ENCODE measurements around the gene QKI.

Gene QKI

GRCh38 chr6:163501439-163501838, 86.9 kb downstream of the QKI start:
- DNase-seq (ENCODE audit: insufficient read length, low spot score) = no peak
- TF ChIP-seq PAX5 (IDR thresholded peaks at IDR 0.05; ENCODE audit: insufficient read depth, low read length, severe bottlenecking) = no peak
- no peak for TF ChIP-seq POLR2AphosphoS5 (IDR thresholded peaks at IDR 0.05; ENCODE audit: low read depth, low read length)
- TF ChIP-seq POU2F2 (IDR thresholded peaks at IDR 0.05; ENCODE audit: low read depth, low read length) = no peak
- TF ChIP-seq SPI1 (IDR thresholded peaks at IDR 0.05; ENCODE audit: low read depth, low read length) = no peak
- FAIRE-seq = peak; percentile 5

- DNase-seq (ENCODE audit: insufficient read length, low spot score) (no peak), FAIRE-seq (no peak)
- no peak for TF ChIP-seq TAF1 (IDR thresholded peaks at IDR 0.05; ENCODE audit: low read depth, low read length)
- TF ChIP-seq POLR2AphosphoS5 (IDR thresholded peaks at IDR 0.05; ENCODE audit: low read depth, low read length) = no peak
- TF ChIP-seq PAX5 (IDR thresholded peaks at IDR 0.05; ENCODE audit: insufficient read depth, low read length, severe bottlenecking) = no peak
Observed at GRCh38 chr6:163504984-163505640, 90.6 kb downstream of the QKI start.

DNA sequence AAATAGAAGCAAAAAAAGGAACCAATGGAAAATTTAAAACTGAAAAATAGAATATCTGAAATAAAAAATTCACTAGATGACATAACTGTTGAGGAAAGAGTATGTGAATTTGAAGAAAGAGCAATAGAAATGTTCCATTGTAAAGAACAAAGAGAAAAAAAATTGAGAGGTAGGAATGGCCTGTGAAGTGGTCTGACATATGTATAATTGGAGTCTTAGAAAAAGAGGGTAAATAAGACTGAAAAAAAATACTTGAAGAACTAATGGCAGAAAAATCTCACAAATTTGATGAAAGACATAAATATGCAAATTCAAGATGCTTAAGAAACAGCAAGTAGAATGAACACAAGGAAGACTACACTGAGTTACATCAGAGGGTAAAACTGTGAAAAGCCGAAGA, 93.4 kb downstream of the QKI start:
- TF ChIP-seq POLR2AphosphoS5 (IDR thresholded peaks at IDR 0.05; ENCODE audit: low read depth, low read length) = no peak
- no peak for TF ChIP-seq POU2F2 (IDR thresholded peaks at IDR 0.05; ENCODE audit: low read depth, low read length)
- no peak for TF ChIP-seq SPI1 (IDR thresholded peaks at IDR 0.05; ENCODE audit: low read depth, low read length)
- TF ChIP-seq POLR2A (IDR thresholded peaks at IDR 0.05; ENCODE audit: low read depth, low read length) = no peak
- TF ChIP-seq PAX5 (IDR thresholded peaks at IDR 0.05; ENCODE audit: insufficient read depth, low read length, severe bottlenecking) = no peak
- no peak for TF ChIP-seq TAF1 (IDR thresholded peaks at IDR 0.05; ENCODE audit: low read depth, low read length)
- FAIRE-seq (no peak), DNase-seq (ENCODE audit: insufficient read length, low spot score) (no peak)

GRCh38 chr6:163513003-163513402, 98.5 kb downstream of the QKI start:
- FAIRE-seq (no peak), DNase-seq (ENCODE audit: insufficient read length, low spot score) (no peak)
- TF ChIP-seq PAX5 (IDR thresholded peaks at IDR 0.05; ENCODE audit: insufficient read depth, low read length, severe bottlenecking) (no peak), POLR2AphosphoS5 (IDR thresholded peaks at IDR 0.05; ENCODE audit: low read depth, low read length) (no peak), TAF1 (IDR thresholded peaks at IDR 0.05; ENCODE audit: low read depth, low read length) (no peak), SPI1 (IDR thresholded peaks at IDR 0.05; ENCODE audit: low read depth, low read length) (no peak), POU2F2 (IDR thresholded peaks at IDR 0.05; ENCODE audit: low read depth, low read length) (no peak), POLR2A (IDR thresholded peaks at IDR 0.05; ENCODE audit: low read depth, low read length) (no peak)

DNA sequence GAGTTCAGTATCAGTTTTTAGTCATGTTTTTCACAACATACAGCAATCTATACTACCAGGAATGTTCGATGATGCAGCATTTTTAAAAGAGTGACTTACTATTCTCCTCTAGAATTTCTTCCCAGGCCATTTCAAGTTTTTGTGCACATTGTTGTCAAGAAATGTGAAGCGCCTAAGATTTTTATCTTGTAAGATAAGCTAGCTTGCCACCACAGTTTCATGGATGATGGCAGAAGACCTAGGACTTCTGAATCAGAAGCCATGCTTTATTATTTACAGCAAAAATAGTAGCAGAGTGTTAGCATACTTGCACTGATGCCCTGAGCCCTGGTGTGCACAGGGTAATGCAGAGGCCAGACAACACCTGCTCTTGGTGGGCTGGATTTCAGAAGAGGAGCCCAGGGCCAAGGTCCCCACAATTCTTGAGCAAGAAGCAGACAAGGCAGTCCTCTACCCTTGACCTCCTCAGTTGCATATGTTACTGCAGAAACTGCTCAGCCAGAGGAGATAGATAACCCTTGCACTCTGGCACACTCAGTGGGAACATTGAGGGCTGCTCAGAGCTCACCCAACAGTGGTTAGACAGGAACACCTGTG, 99.2 kb downstream of the QKI start:
- DNase-seq (ENCODE audit: insufficient read length, low spot score) = no peak
- TF ChIP-seq TAF1 (IDR thresholded peaks at IDR 0.05; ENCODE audit: low read depth, low read length) (no peak), PAX5 (IDR thresholded peaks at IDR 0.05; ENCODE audit: insufficient read depth, low read length, severe bottlenecking) (no peak), POU2F2 (IDR thresholded peaks at IDR 0.05; ENCODE audit: low read depth, low read length) (no peak), SPI1 (IDR thresholded peaks at IDR 0.05; ENCODE audit: low read depth, low read length) (no peak), POLR2AphosphoS5 (IDR thresholded peaks at IDR 0.05; ENCODE audit: low read depth, low read length) (no peak), POLR2A (IDR thresholded peaks at IDR 0.05; ENCODE audit: low read depth, low read length) (no peak)
- no peak for FAIRE-seq

- TF ChIP-seq TAF1 (IDR thresholded peaks at IDR 0.05; ENCODE audit: low read depth, low read length) = no peak
- TF ChIP-seq POU2F2 (IDR thresholded peaks at IDR 0.05; ENCODE audit: low read depth, low read length) = no peak
- no peak for TF ChIP-seq SPI1 (IDR thresholded peaks at IDR 0.05; ENCODE audit: low read depth, low read length)
- no peak for TF ChIP-seq PAX5 (IDR thresholded peaks at IDR 0.05; ENCODE audit: insufficient read depth, low read length, severe bottlenecking)
- no peak for TF ChIP-seq POLR2AphosphoS5 (IDR thresholded peaks at IDR 0.05; ENCODE audit: low read depth, low read length)
- no peak for TF ChIP-seq POLR2A (IDR thresholded peaks at IDR 0.05; ENCODE audit: low read depth, low read length)
- DNase-seq (ENCODE audit: insufficient read length, low spot score) (no peak), FAIRE-seq (no peak)
Observed at GRCh38 chr6:163516908-163517307, 102.4 kb downstream of the QKI start.

GRCh38 chr6:163520956-163521355, 106.4 kb downstream of the QKI start:
- FAIRE-seq = no peak
- TF ChIP-seq POLR2A (IDR thresholded peaks at IDR 0.05; ENCODE audit: low read depth, low read length) (no peak), TAF1 (IDR thresholded peaks at IDR 0.05; ENCODE audit: low read depth, low read length) (no peak), POU2F2 (IDR thresholded peaks at IDR 0.05; ENCODE audit: low read depth, low read length) (no peak), PAX5 (IDR thresholded peaks at IDR 0.05; ENCODE audit: insufficient read depth, low read length, severe bottlenecking) (no peak), POLR2AphosphoS5 (IDR thresholded peaks at IDR 0.05; ENCODE audit: low read depth, low read length) (no peak), SPI1 (IDR thresholded peaks at IDR 0.05; ENCODE audit: low read depth, low read length) (no peak)
- DNase-seq (ENCODE audit: insufficient read length, low spot score) = no peak

- DNase-seq (ENCODE audit: insufficient read length, low spot score) = no peak
- TF ChIP-seq PAX5 (IDR thresholded peaks at IDR 0.05; ENCODE audit: insufficient read depth, low read length, severe bottlenecking) (no peak), POU2F2 (IDR thresholded peaks at IDR 0.05; ENCODE audit: low read depth, low read length) (no peak), SPI1 (IDR thresholded peaks at IDR 0.05; ENCODE audit: low read depth, low read length) (no peak), TAF1 (IDR thresholded peaks at IDR 0.05; ENCODE audit: low read depth, low read length) (no peak), POLR2AphosphoS5 (IDR thresholded peaks at IDR 0.05; ENCODE audit: low read depth, low read length) (no peak), POLR2A (IDR thresholded peaks at IDR 0.05; ENCODE audit: low read depth, low read length) (no peak)
- FAIRE-seq = no peak
Observed at GRCh38 chr6:163522033-163522432, 107.5 kb downstream of the QKI start.

DNA sequence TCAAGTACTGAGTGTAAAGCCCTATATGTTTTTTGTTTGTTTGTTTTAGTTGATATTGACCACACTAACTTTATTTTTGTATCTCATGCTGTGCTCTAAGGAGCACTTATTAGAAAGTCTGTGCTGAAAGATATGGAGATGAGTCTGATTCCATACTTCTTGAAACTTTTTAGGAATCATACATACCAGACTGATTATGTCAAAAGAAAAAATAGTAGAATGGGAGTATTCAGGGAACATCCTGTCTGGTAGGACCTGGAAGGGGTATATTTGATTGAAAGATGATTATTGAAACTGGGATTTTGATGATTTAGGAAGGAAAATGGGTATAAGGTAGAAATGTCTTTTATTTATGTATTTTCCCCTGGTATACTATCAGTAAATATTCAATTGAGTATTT, 111.4 kb downstream of the QKI start:
- DNase-seq (ENCODE audit: insufficient read length, low spot score) (no peak), FAIRE-seq (no peak)

More for the DNA sequence above, 111.4 kb downstream of the QKI start:
- TF ChIP-seq TAF1 (IDR thresholded peaks at IDR 0.05; ENCODE audit: low read depth, low read length) (no peak), PAX5 (IDR thresholded peaks at IDR 0.05; ENCODE audit: insufficient read depth, low read length, severe bottlenecking) (no peak), POU2F2 (IDR thresholded peaks at IDR 0.05; ENCODE audit: low read depth, low read length) (no peak), POLR2A (IDR thresholded peaks at IDR 0.05; ENCODE audit: low read depth, low read length) (no peak), POLR2AphosphoS5 (IDR thresholded peaks at IDR 0.05; ENCODE audit: low read depth, low read length) (no peak), SPI1 (IDR thresholded peaks at IDR 0.05; ENCODE audit: low read depth, low read length) (no peak)

All from GM12891 (cell line).